Measurements from ENCODE around the gene GGT1. TPM values are rescaled to one million over a fixed set of nuclear protein-coding genes. Genes with fewer than 3 reads are reported as not detected.
"Not testable (repeated sequence)": the region's sequence is repeated elsewhere in the genome, so short reads cannot be mapped to it uniquely, and the experiment has no call there.

Gene GGT1
- total and polyA plus RNA-seq, 2 of the 8 experiments (the other 6 are each of a cell fraction or from before 2014, with no cell fraction given), result 14.4 to 29.2 TPM

- no peak for TF ChIP-seq ATF2 (IDR thresholded peaks at IDR 0.05; ENCODE audit: low read length)
- peak; percentile 50 for TF ChIP-seq TAF7 (optimal IDR thresholded peaks at IDR 0.05; ENCODE audit: borderline replicate concordance, low read depth, low read length)
- no peak for TF ChIP-seq SUZ12 (IDR thresholded peaks at IDR 0.05; ENCODE audit: low read length)
- peak; percentile 68 for TF ChIP-seq KDM4A (IDR thresholded peaks at IDR 0.05; ENCODE audit: low read depth, low read length, severe bottlenecking)
These were observed 10.0 kb upstream of the GGT1 start, which contains the start of gene LRRC75B (continued) for GRCh38 chr22:24592851-24593558.

- not testable (repeated sequence) for H3K79me2 ChIP-seq (ENCODE audit: control insufficient read depth in 1 of 2, insufficient read depth in 2 of 2, low read length in 2 of 2); H3K9me3 ChIP-seq (ENCODE audit: insufficient read depth in 2 of 2, low read depth in 1 of 2, low read length in 1 of 2); H3K79me1 ChIP-seq (ENCODE audit: low read depth, low read length); H2BK20ac ChIP-seq (ENCODE audit: low read length); H3K9ac ChIP-seq (replicated peaks in 1 of 4; ENCODE audit: extremely low read depth in 1 of 4, low read depth in 3 of 4, low read length in 3 of 4); H3K14ac ChIP-seq (ENCODE audit: insufficient read length); H2BK15ac ChIP-seq (ENCODE audit: low read length); H3K18ac ChIP-seq (ENCODE audit: extremely low read depth, low read length); H3K4ac ChIP-seq (replicated peaks; ENCODE audit: insufficient read length, low read depth, low read length); H2BK12ac ChIP-seq (ENCODE audit: low read depth, low read length); H2BK120ac ChIP-seq (replicated peaks; ENCODE audit: low read depth, low read length); H4K5ac ChIP-seq (ENCODE audit: insufficient read length, low read depth, low read length); FAIRE-seq; H3K23ac ChIP-seq (ENCODE audit: insufficient read length); H2AK5ac ChIP-seq (ENCODE audit: low read depth, low read length); DNase-seq (ENCODE audit: low read depth in 1 of 2, low spot score in 2 of 2); H4K20me1 ChIP-seq (replicated peaks in 1 of 2; ENCODE audit: control insufficient read depth in 1 of 2, insufficient read depth in 2 of 2, low read length in 2 of 2); H4K91ac ChIP-seq (replicated peaks; ENCODE audit: insufficient read length, low read length); H3K27me3 ChIP-seq (replicated peaks in 1 of 4; ENCODE audit: control insufficient read depth in 3 of 4, extremely low read depth in 1 of 4, insufficient read depth in 3 of 4, low read length in 3 of 4); H3K27ac ChIP-seq (ENCODE audit: low read depth, low read length); H3K23me2 ChIP-seq (ENCODE audit: low read depth, low read length); H3K56ac ChIP-seq (replicated peaks; ENCODE audit: insufficient read length, low read depth, low read length); H2AFZ ChIP-seq (ENCODE audit: low read length); H3K36me3 ChIP-seq (ENCODE audit: control insufficient read depth in 2 of 4, insufficient read depth in 4 of 4, low read length in 3 of 4)
- H3K4me1 ChIP-seq (replicated peaks in 1 of 4; ENCODE audit: control insufficient read depth in 3 of 4, insufficient read depth in 4 of 4, low read length in 3 of 4), result peaks cover 0 to 25% (median 10%) of the 10 kb centered on the region in 4 experiments; a peak in 6 of 7 replicates
- ChIA-PET CTCF (ENCODE audit: partially characterized antibody) (interaction anchor here (0.6 to 1.1 kb wide), 2 partner anchors 12 to 310 kb away, joined by 3 read pairs; no protein-coding TSS in a partner anchor), POLR2A (ENCODE audit: partially characterized antibody) (interaction anchor here (0.6 to 4.4 kb wide), 9 partner anchors 10 to 301 kb away, joined by 3 to 38 read pairs (median 3); partner anchors contain the start of gene GUCD1)
- H4K8ac ChIP-seq (ENCODE audit: extremely low read depth, insufficient read depth, low read length), result peak overlapping the region; percentile 74
- H3K4me2 ChIP-seq (ENCODE audit: insufficient read depth in 1 of 2, low read depth in 2 of 2, low read length in 2 of 2), result peak overlapping the region; percentile 57 to 95; a peak in 1 of 4 replicates
- H3K4me3 ChIP-seq (ENCODE audit: extremely low read depth in 1 of 4, insufficient read depth in 2 of 4, low read depth in 3 of 4, low read length in 4 of 4), result peak overlapping the region; percentile 41 to 87 (median 56); a peak in 5 of 8 replicates
- 93% methylated on average over 7 of the region's 10 CpGs; no CpG with 5 or more reads in 1 of the 2 experiments for WGBS, 2 experiments (ENCODE audit: extremely low coverage in 1 of 2, insufficient coverage in 1 of 2, insufficient read length in 1 of 2, insufficient replicate concordance in 2 of 2, low coverage in 1 of 2, low lambda C conversion rate in 2 of 2, missing lambda C conversion rate in 1 of 2)
- 0 out of 2 replicates have a peak overlapping the region, but pooled peaks have one; percentile 35 for H2BK5ac ChIP-seq (ENCODE audit: low read depth, low read length)
These were observed 9.5 kb upstream of the GGT1 start for GRCh38 chr22:24593559-24593835.

All from H1 (cell line).